GM19238 (cell line): ENCODE measurements around the gene PPFIA1.
"Not testable (repeated sequence)": the region's sequence is repeated elsewhere in the genome, so short reads cannot be mapped to it uniquely, and the experiment has no call there.

Experiments used
- DNase-seq: peaks from one replicate; pipeline ENCODE4 v3.0.0; 2011; ENCODE audit warnings: low spot score; ENCODE audit not compliant: insufficient read length

PPFIA1 gene

GRCh38 chr11:70251659-70252321 is 18.7 kb upstream of the PPFIA1 start:
- DNase-seq, result no peak

- DNase-seq, result no peak
Measured at GRCh38 chr11:70252844-70253243, 17.6 kb upstream of the PPFIA1 start.

GRCh38 chr11:70255477-70256116 is 14.9 kb upstream of the PPFIA1 start:
- DNase-seq, result no peak

GRCh38 chr11:70259077-70259476 is 11.4 kb upstream of the PPFIA1 start:
- DNase-seq, result not testable (repeated sequence)

- no peak for DNase-seq
Measured at GRCh38 chr11:70262951-70263350, 7.5 kb upstream of the PPFIA1 start.

GRCh38 chr11:70263363-70263762 is 7.1 kb upstream of the PPFIA1 start:
- no peak for DNase-seq

GRCh38 chr11:70265341-70265740 is 5.1 kb upstream of the PPFIA1 start:
- peak; percentile 42 for DNase-seq

- no peak for DNase-seq
Measured at GRCh38 chr11:70267405-70267950, 3.0 kb upstream of the PPFIA1 start.

GRCh38 chr11:70268526-70268925 is 2.0 kb upstream of the PPFIA1 start:
- no peak for DNase-seq

GRCh38 chr11:70270877-70271648 is 573 bp downstream of the PPFIA1 start:
- DNase-seq, result peak; percentile 57

- DNase-seq, result no peak
Measured at GRCh38 chr11:70271649-70271953, 1.1 kb downstream of the PPFIA1 start.

- DNase-seq, result no peak
Measured at GRCh38 chr11:70272009-70272408, 1.5 kb downstream of the PPFIA1 start.

GRCh38 chr11:70278994-70279393 is 8.5 kb downstream of the PPFIA1 start:
- DNase-seq, result no peak

GRCh38 chr11:70281156-70281609 is 10.7 kb downstream of the PPFIA1 start:
- DNase-seq, result no peak

GRCh38 chr11:70282012-70282411 is 11.5 kb downstream of the PPFIA1 start:
- DNase-seq, result no peak

- no peak for DNase-seq
Measured at GRCh38 chr11:70288721-70289120, 18.2 kb downstream of the PPFIA1 start.

GRCh38 chr11:70289582-70289981 is 19.1 kb downstream of the PPFIA1 start:
- DNase-seq, result no peak

- DNase-seq, result no peak
Measured at GRCh38 chr11:70290361-70291065, 20.0 kb downstream of the PPFIA1 start.

- DNase-seq, result no peak
Measured at GRCh38 chr11:70292166-70292565, 21.7 kb downstream of the PPFIA1 start.

GRCh38 chr11:70292863-70293262 is 22.4 kb downstream of the PPFIA1 start:
- no peak for DNase-seq

- not testable (repeated sequence) for DNase-seq
Measured at GRCh38 chr11:70295166-70295565, 24.7 kb downstream of the PPFIA1 start.

GRCh38 chr11:70296681-70297080 is 26.2 kb downstream of the PPFIA1 start:
- no peak for DNase-seq
